Globus pallidus (tissue), 1 donor: ENCODE measurements around the gene SCARB2.

Experiments used
- DNase-seq: peaks from one replicate; pipeline ENCODE4 v3.0.0-alpha.2; 2015; ENCODE audit warnings: low spot score

The SCARB2 gene

GRCh38 chr4:76198411-76199237 is 15.0 kb downstream of the SCARB2 start:
- peak; percentile 81 for DNase-seq

GRCh38 chr4:76197971-76198410 is 15.6 kb downstream of the SCARB2 start:
- peak; percentile 93 for DNase-seq

GRCh38 chr4:76197031-76197743 is 16.4 kb downstream of the SCARB2 start:
- peak; percentile 53 for DNase-seq

GRCh38 chr4:76196376-76196775 is 17.2 kb downstream of the SCARB2 start:
- no peak for DNase-seq

- DNase-seq, result no peak
Measured at GRCh38 chr4:76195326-76195725, 18.3 kb downstream of the SCARB2 start.

GRCh38 chr4:76194325-76194724 is 19.3 kb downstream of the SCARB2 start:
- DNase-seq, result no peak

- DNase-seq, result no peak
Measured at GRCh38 chr4:76192236-76192635, 21.4 kb downstream of the SCARB2 start.

GRCh38 chr4:76188557-76188956 is 25.1 kb downstream of the SCARB2 start:
- peak; percentile 54 for DNase-seq

- no peak for DNase-seq
Measured at GRCh38 chr4:76188149-76188548, 25.5 kb downstream of the SCARB2 start.

- DNase-seq, result no peak
Measured at GRCh38 chr4:76187152-76187551, 26.5 kb downstream of the SCARB2 start.

GRCh38 chr4:76182463-76182862 is 31.2 kb downstream of the SCARB2 start:
- DNase-seq, result no peak

- peak; percentile 93 for DNase-seq
Measured at GRCh38 chr4:76179398-76180318, 34.0 kb downstream of the SCARB2 start.

GRCh38 chr4:76178296-76178695 is 35.3 kb downstream of the SCARB2 start:
- DNase-seq, result no peak

- no peak for DNase-seq
Measured at GRCh38 chr4:76177709-76178108, 35.9 kb downstream of the SCARB2 start.

GRCh38 chr4:76175336-76175735 is 38.3 kb downstream of the SCARB2 start:
- DNase-seq, result no peak

- no peak for DNase-seq
Measured at GRCh38 chr4:76174216-76174615, 39.4 kb downstream of the SCARB2 start.

GRCh38 chr4:76168688-76169087 is 44.9 kb downstream of the SCARB2 start:
- no peak for DNase-seq

GRCh38 chr4:76166480-76166879 is 47.1 kb downstream of the SCARB2 start:
- no peak for DNase-seq

- DNase-seq, result no peak
Measured at GRCh38 chr4:76160355-76160754, 53.3 kb downstream of the SCARB2 start.

GRCh38 chr4:76156635-76157034 is 57.0 kb downstream of the SCARB2 start:
- no peak for DNase-seq

GRCh38 chr4:76155979-76156378 is 57.6 kb downstream of the SCARB2 start:
- DNase-seq, result no peak

GRCh38 chr4:76153356-76153755 is 60.3 kb downstream of the SCARB2 start:
- peak; percentile 71 for DNase-seq
